HT-29 (cell line): Measurements from ENCODE around the gene DAPK2. TPM values are rescaled to one million over a fixed set of nuclear protein-coding genes. Genes with fewer than 3 reads are reported as not detected.
A peak's percentile ranks its signal among the peaks of the same experiment; 100 is the strongest.
"Not testable (repeated sequence)": the region's sequence is repeated elsewhere in the genome, so short reads cannot be mapped to it uniquely, and the experiment has no call there.

Experiments
- DNase-seq: peaks from one replicate; pipeline ENCODE4 v3.0.0-alpha.2; 2015; ENCODE audit warnings: low spot score
- total RNA-seq: library from RNA; depleted of rRNA; stranded (reverse); fragments of >200 nt; shearing (Covaris generic); gene quantifications from 2 replicates; pipeline ENCODE4 v1.2.3, GENCODE V29; 2014

DAPK2 gene
- total RNA-seq, 1 experiment from 2014 or later, result 4.4 TPM

GRCh38 chr15:63915873-63916771 lies 130.2 kb downstream of the DAPK2 start:
- peak; percentile 22 for DNase-seq

GRCh38 chr15:63915209-63915872 lies 130.9 kb downstream of the DAPK2 start:
- DNase-seq, result no peak

GRCh38 chr15:63913786-63914315 lies 132.4 kb downstream of the DAPK2 start:
- no peak for DNase-seq

DNA sequence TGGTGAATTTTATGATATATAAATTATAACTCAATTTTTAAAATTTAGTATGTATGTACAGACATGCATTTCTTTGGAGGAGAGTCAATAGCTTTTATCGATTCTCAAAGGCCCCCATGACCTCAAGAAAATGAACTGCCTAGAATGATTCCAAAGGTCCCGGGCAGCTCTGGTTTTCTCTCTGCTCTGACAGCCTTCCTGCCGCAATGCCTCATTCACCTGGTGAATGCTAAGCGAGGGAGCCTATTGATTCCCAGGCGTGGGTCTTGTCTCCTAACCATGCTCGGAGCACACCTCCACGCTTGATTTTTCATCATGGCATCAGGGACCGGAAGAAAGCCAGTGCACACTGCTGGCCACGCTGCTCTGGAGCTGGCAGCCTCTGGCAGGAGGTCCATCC lies 132.9 kb downstream of the DAPK2 start:
- no peak for DNase-seq

- DNase-seq, result no peak
Observed at GRCh38 chr15:63912061-63912615, 134.1 kb downstream of the DAPK2 start.

GRCh38 chr15:63911160-63911559 lies 135.1 kb downstream of the DAPK2 start:
- DNase-seq, result no peak

DNA sequence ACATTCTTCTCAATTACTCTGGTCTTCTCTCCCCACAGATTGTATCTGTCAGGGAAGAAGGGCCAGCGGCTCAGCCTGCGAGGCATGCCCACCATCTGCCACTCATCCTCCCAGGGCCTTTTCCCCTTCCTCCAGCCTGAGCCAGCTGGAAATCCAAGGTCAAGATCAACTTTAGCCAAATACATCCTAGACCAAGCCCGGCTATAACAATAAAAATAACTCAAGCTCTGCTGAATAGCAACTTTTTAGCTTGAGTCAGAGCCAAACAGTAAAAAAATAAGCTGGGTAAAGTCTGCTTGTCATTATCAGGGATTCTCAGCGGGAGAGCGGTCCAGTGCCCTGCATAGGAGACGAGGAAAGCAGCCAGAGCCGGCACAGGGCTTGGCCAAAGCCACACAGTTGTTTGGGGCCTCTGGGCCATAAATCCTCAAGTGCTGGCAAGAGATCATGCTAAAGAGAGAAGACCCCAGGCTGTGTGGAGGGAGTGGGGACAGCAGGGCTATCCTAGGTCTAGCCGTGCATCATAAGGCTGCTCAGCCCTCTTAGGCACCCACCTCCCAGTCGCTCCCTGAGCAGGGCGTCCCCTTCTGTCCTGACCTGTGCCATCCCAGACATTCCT lies 136.4 kb downstream of the DAPK2 start:
- no peak for DNase-seq

DNA sequence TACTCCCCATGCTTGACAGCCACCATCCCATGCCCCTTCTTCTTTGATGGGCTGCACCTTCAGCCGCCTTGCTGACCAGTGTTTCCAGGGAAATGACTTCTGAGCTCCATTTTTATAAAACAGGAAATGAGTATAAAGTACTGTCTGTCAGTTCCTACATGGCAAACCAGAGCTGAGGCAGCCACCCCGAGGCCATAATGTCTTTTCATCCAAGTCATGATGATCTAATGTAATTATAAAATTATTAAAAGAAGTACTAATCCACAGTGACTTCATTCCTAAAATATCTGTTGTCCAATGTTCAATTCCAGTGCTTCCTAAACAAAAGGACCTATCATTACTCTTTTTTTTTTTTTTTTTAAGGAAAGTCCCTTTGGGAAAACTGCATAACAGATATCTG lies 137.3 kb downstream of the DAPK2 start:
- DNase-seq, result no peak

DNA sequence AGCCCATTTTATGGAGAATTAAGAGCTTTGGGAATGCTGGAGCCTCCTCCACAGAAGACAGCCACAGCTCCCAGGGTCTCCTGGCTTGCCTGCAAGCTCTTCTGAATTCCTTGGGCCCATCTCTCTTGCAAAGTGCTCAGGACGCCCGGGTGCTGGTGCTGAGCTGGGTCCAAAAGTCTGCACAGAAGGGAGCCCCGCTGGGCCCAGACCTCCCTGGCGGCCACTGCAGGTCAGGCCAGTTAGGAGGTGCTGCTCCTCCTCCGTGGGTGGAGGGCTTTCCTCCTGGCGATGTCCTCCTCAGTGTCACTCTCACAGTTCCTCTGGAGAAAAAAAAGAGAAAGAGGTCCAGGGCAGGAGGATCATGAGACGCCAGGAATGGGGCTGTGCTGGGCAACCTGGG lies 138.0 kb downstream of the DAPK2 start:
- no peak for DNase-seq

GRCh38 chr15:63907521-63907920 lies 138.8 kb downstream of the DAPK2 start:
- DNase-seq, result no peak

DNA sequence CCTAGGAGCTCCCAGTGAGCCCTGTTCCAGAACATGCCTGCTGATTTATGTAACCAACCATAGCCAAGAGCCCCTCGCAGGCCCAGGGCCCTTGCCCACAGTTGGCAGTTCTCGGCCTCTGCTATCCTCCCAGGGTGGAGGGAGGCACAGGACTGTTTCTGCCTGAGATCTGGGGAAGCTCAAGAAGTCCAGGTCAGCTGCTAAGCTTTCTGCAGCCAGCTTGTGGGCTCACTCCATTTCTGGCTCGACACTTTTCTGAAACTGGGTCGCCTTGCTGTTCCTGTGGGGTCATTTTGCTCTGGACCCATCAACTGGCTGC lies 140.1 kb downstream of the DAPK2 start:
- DNase-seq, result no peak

DNA sequence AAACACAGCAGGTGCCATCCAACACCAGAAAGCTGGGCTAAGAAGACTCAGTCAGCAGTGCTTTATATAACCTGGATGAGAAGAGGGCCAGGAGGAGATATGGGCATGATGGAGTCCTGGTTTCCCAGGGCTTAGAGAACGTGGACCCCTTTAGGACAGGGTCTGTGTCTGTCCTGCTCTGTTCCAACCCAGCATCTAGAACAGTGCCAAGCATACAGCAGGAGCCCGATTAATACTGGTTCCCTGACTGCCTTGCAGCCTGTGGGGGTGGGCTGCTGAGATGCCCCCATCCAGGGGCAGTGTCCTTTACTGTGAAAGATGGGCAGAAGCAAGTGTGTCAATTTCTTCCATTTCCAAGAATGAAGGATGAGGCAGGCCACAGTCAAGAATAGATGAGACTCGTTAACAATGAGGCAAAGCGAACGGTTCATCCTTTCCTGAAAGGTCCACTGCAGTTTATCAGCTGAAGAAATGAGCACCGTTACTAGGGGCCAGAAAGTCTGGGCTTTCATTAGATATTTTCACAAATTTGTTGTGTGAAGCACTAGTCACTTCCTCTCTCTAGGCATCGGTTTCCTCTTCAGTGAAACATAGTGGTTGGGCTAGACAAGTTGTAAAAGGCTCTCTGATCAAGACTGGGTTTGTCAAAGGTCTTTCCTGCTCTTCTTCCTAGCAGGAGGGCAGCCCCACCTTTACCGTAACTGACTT lies 140.6 kb downstream of the DAPK2 start:
- no peak for DNase-seq

- DNase-seq, result no peak
Observed at GRCh38 chr15:63905131-63905530, 141.2 kb downstream of the DAPK2 start.

- no peak for DNase-seq
Observed at GRCh38 chr15:63904042-63904441, 142.2 kb downstream of the DAPK2 start.

- no peak for DNase-seq
Observed at GRCh38 chr15:63902671-63903035, 143.6 kb downstream of the DAPK2 start.

DNA sequence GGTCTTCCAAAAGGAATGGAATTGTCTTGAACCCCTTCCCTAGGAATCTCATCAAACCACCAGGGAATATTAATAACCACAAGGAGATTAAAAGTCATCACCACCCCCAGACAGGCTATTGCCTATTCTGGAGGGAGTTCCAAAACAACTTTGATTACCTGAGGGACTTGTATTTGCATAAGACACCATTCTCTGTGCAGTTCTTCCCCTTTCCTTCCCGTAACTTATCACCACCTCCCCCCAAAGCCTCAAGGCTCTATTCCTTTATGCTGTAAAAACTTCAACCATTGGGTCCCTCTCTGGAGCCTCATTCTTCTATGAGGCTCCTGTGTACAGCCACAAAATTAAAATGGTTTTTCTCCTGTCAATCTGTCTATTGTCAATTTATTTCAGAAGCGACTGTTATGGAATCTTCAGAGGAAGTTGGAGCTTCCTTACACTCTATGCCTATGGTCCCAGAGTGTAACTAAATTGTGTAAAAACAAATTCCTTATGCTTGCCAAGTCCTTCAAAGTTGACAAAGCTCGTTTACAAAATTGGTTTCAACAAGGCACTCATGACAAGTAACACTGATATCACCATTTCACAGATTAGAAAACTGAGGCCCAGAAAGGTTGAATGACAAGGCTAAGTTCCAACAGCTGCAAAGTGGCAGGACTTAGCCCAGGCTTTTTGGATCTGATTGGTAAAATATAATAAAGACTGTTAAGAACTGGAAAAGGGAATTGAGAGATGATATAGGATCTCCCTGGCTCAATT lies 144.2 kb downstream of the DAPK2 start:
- DNase-seq, result no peak

DNA sequence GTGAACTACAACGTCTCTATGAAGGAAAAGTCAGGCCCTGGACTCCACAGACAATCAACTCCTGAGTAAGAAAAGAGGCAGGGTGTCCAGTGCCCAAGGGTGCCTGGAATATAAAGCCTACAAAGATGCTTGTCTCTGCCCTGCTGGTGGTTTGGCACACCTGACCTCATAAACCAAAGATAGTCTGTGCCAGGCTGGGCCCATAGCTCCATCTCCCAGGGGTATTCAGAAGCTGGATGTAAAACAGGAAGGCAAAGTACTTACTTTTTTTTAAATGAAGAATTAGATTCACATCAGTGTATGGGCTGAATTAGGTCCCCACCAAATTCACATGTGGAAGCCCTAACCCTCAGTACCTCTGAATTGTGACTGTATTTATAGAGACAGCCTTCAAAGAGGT lies 146.0 kb downstream of the DAPK2 start:
- DNase-seq, result no peak

DNA sequence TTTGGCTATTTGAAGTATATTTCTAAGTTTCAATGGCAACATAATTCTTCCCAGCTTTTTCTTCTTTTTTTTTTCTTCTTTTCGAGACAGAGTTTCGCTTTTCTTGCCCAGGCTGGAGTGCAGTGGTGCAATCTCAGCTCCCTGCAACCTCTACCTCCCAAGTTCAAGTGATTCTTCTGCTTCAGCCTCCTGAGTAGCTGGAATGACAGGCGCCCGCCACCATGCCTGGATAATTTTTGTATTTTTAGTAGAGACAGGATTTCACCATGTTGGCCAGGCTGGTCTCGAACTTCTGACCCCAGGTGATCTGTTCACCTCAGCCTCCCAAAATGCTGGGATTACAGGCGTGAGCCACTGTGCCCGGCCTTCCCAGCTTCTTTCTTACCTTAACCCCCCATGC lies 146.7 kb downstream of the DAPK2 start:
- DNase-seq, result not testable (repeated sequence)

DNA sequence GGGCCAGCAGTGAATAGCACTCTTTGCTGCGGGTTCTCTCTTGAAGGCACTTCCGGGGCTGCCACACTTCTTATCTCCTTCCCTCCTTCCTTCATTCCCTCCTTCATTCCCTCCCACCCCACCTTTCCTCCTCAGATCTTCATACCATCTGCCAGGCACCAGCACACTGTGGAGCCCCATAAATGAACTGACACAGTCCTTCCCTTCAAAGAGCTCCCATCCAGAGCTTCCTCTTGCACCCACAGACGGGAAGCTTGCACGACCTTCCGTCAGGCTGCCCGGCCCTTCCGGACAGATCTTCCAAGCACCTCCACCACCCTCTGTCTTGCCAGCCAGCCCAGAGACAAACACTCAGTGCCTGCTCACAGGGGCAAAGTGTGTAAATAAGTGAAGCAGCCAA lies 147.1 kb downstream of the DAPK2 start:
- no peak for DNase-seq

DNA sequence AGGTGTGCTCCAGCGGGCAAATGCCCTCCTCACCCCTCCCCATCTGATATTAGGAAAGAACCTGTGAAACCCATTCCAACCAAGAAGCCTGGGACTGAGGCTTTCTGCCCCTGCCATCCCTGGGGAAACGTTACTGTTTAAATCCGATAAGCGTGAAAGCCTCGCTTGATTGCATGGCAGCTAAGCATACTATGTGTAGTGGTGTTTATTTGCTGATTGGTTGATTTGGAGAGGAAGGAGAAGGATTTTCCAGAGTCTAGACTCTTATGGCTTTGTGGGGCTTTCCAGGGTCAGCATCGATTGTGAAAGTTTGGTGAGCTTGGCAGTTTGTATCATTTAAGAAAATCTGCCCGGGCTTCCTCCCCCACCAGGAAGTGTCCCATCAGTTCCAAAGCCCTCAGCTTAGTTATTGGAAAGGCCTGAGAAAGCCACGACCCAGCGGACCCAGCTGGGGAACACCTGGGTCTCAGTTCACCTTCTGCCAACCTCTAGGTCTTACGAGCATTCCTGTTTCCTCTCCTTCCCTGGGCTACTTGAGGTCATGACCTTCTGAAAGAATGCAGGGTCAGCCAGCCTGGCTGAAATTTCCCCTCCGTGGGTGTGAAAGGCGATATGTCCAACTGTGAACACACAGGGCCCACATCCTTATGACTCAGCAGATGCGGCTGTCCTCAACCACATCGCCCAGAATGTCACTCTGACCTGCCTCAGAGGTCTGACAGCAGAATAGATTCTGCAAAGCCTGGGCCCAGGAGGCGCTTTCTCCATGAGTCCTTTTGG lies 149.8 kb downstream of the DAPK2 start:
- peak; percentile 13 for DNase-seq
